A204.1 (cell line): ENCODE data around the gene CRAMP1.
"Not testable (repeated sequence)": the region's sequence is repeated elsewhere in the genome, so short reads cannot be mapped to it uniquely, and the experiment has no call there.

Source experiments
- FAIRE-seq: peaks from 2 replicates; lab custom pipeline; 2012; peaks lifted over from hg19 to GRCh38; lab: Jason Lieb, UNC

The CRAMP1 gene

GRCh38 chr16:1713331-1713730 lies 101.2 kb downstream of the CRAMP1 start:
- no peak for FAIRE-seq

- FAIRE-seq = no peak
These were observed 101.8 kb downstream of the CRAMP1 start for GRCh38 chr16:1713933-1714332.

DNA sequence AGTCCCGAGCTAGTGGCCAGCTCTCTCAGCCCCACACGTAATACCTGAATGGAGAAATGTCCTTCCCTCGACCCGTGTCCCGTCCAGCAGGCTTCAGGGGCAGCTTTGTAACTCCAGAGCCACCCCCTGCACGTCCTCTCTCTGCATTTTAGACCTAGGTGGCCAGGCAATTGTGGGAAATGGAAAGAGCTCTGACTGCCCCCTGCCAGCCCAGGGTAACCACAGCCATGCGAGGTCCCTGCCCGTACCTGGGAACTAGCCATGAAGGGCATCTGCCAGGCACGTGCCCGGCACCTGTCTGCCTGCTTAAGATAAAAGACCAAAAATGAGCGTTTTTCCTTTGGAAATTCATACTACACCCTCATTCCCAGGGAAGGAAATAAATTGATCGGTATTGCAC lies 103.1 kb downstream of the CRAMP1 start:
- FAIRE-seq = no peak

GRCh38 chr16:1718236-1718635 lies 106.1 kb downstream of the CRAMP1 start:
- not testable (repeated sequence) for FAIRE-seq

DNA sequence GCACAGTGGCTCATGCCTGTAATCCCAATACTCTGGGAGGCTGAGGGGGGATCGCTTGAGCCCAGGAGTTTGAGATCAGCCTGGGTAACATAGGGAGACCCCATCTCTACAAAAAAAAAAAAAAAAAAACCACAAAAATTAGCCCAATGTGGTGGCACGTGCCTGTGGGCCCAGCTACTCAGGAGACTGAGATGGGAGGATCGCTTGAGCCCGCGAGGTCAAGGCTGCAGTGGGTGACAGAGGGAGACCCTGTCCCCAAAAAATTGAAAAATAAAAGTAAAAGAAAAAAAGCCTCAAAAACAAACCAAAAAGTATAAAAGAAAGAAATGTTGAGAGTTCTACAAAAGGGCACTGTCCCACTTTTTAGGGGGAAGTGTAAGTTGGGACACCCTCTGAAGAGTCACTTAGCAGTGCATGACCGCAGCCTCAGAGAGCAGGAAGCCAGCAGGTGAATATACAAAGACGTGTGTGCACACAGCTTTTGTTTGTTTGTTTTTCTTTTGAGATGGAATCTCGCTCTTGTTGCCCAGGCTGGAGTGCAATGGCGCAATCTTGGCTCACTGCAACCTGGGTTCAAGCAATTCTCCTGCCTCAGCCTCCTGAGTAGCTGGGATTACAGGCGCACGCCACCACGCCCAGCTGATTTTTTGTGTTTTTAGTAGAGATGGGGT lies 107.5 kb downstream of the CRAMP1 start:
- not testable (repeated sequence) for FAIRE-seq

DNA sequence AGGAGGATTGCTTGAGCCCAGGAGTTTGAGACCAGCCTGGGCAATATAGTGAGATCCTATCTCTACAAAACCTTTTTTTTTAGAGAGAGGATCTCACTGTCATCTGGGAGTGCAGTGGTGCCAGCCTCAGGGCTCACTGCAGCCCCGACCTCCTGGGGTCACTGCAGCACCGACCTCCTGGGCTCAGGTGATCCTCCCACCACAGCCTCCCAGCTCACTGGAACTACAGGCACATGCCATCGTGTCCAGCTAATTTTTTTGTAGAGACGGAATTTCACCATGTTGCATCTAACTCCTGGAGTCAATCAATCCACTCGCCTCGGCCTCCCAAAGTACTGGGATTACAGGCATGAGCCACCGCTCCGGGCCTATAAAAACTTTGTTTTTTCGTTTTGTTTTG lies 109.2 kb downstream of the CRAMP1 start:
- no peak for FAIRE-seq

DNA sequence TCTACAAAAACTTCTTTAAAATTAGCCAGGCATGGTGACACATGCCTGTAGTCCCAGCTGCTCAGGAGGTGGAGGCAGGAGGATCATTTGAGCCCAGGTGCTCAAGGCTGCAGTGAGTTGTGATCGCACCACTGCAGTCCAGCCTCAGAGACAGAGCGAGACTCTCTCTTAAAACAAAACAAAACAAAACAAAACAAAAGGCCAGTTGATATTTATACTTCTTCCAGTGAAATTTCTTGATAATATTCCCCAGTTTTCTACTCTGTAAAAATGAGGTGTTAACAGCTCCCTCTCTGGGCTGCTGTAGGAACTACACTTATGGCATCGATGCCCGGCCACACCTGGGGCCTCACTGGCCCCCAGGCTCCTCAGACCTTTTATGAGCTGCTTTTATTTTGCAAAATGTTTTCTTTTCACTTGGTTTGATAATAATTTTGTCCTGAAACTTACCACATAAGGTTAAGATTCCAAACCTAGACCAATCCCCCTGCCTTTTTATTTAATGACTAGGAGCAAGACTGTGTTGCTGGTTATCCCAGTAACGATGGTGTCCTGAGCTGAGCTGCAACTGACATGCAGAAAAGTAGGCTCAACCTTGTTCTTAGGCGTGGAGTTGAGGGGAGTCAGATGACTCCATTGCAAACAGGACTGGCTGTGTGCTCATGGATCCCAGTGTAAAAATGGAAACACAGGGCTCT lies 111.4 kb downstream of the CRAMP1 start:
- FAIRE-seq = peak; percentile 61

DNA sequence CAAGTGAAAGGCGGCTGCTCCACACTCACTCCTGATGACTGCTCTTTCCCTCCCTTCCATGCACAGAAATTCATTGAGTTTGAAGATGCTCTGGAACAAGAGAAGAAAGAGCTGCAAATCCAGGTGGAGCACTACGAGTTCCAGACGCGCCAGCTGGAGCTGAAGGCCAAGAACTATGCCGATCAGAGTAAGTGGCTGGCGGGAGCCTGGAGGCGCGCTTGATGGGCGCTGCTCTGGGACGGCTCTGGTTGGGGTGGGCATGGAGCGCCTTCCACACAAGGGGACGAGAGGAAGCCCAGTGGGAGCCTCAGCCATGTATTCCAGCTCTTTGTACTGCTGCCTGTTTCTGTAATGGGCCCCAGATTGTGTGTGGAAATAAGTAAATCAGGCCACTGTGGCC lies 112.3 kb downstream of the CRAMP1 start:
- no peak for FAIRE-seq

DNA sequence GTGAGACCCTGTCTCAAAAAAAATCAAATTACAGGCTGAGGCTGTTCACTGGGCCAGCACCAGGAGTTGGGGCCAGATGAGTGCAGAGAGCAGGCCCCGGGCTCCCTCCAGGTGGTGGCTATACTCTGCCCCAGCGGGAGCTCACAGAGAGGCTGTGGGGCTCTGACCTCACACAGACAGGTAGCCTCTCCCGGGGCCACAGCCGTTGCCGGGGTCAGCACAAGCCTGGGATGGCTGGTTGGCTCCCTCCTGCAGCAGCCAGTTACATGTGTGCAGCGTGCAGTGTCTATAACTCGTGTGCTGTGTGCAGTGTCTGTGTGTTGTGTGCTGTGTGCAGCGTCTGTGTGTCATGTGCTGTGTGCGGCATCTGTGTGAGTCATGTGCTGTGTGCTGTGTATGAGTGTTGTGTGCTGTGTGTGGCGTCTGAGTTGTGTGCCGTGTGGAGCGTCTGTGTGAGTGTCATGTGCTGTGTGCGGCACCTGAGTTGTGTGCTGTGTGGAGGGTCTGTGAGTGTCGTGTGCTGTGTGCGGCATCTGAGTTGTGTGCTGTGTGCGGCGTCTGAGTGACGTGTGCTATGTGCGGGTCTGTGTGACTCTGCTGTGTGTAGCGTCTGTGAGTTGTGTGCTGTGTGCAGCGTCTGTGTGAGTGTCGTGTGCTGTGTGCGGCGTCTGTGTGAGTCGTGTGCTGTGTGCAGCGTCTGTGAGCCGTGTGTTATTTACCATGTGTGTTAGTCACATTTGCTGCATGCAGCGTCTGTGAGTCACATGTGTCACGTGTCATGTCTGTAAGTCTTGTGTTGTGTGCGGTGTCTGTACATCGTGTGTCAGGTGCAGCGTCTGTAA lies 114.7 kb downstream of the CRAMP1 start:
- no peak for FAIRE-seq
